Ovary (tissue), 9 donors: ENCODE measurements around the gene DOK3. TPM values are rescaled to one million over a fixed set of nuclear protein-coding genes. Genes with fewer than 3 reads are reported as not detected.

Experiments used
- DNase-seq, 5 donors: peaks; one replicate each; pipeline ENCODE4 v3.0.0-alpha.2; 2019 to 2020
- H3K27ac ChIP-seq, 2 donors: fragments of 200-600 bp; one replicate each; pipeline versions ENCODE4 v1.5.1 to v1.8.0; 2019 to 2022
- H3K27me3 ChIP-seq: fragments of 200-600 bp; one replicate; pipeline ENCODE4 v1.8.0; 2022
- H3K36me3 ChIP-seq: fragments of 200-600 bp; sonication (generic); one replicate; pipeline ENCODE4 v1.5.1; 2019
- H3K4me1 ChIP-seq: one replicate; pipeline ENCODE4 v1.8.1; 2013; ENCODE audit warnings: mild to moderate bottlenecking, moderate library complexity; ENCODE audit not compliant: insufficient read depth
- H3K4me3 ChIP-seq: fragments of 200-600 bp; sonication (generic); one replicate; pipeline ENCODE4 v1.5.1; 2017
- H3K9me3 ChIP-seq, 2 donors: fragments of 200-600 bp in 1 of 2; sonication (generic) in 1 of 2; one replicate each; pipeline versions ENCODE4 v1.5.1 to v1.8.1; 2013 to 2019; ENCODE audit warnings: mild to moderate bottlenecking in 1 of 2, moderate library complexity in 1 of 2
- CTCF ChIP-seq, 3 donors: fragments of 450-650 bp in 2 of 3; fragments of 200-600 bp in 1 of 3; IDR thresholded peaks; one replicate each; pipeline versions ENCODE4 v1.5.1 to v1.8.0; 2016 to 2022; ENCODE audit warnings: antibody characterized with exemption in 3 of 3, mild to moderate bottlenecking in 1 of 3
- EP300 ChIP-seq: sonication (generic); formaldehyde crosslinking; IDR thresholded peaks from one replicate; pipeline ENCODE4 v1.6.1; 2017; ENCODE audit warnings: antibody characterized with exemption
- POLR2A ChIP-seq: fragments of 450-650 bp; IDR thresholded peaks from one replicate; pipeline ENCODE4 v1.6.1; 2017; ENCODE audit warnings: antibody characterized with exemption, mild to moderate bottlenecking, moderate library complexity
- WGBS, 3 donors: extraction: QIAGEN DNeasy Blood & Tissue Kit in 1 of 3; methylation state at CpG; one replicate each; pipeline versions ENCODE4 v1.1.5 to v1.1.7; 2013 to 2017; 5-methylcytosine and 5-hydroxymethylcytosine counted together
- intact Hi-C, 4 donors: fragments of 100-400 bp; cut with DNase I; formaldehyde crosslinking; loops; one replicate each; pipeline versions ENCODE4 v1.11.0 to v1.15.1; 2022 to 2023
- polyA plus RNA-seq, 2 donors: library from polyadenylated mRNA; stranded (reverse); fragments of 200-250 nt in 1 of 2; fragments of 350-450 nt in 1 of 2; fragmentation: Illumina TruSeq in 1 of 2; extraction: RNeasy Lipid Tissue Mini Kit (QIAGEN cat#74804) in 1 of 2; gene quantifications; one replicate each; pipeline ENCODE4 v1.2.3, GENCODE V29; 2013 to 2014
- total RNA-seq, 7 donors: library from RNA; depleted of rRNA in 2 of 7; stranded (reverse); fragments of >200 nt in 2 of 7; fragmentation: NEBNext Ultra II Directional in 3 of 7; extraction: Animal tissue kit (Norgen Biotek cat#: 25700) in 3 of 7; gene quantifications; one replicate each; pipeline versions ENCODE4 v1.1.0 to v1.2.4, GENCODE V29; 2016 to 2023
- donor health status: DM: no; HTN: no; CAD: no; lungs with moderate emphysema.
- donor health status: DM: no; HTN: no; CAD: no.
- donor health status: Bipolar disorder and iron deficiency.
- donor health status: DM: yes; HTN: yes; CAD: no.
- donor health status: DM: no; HTN: no; CAD: no.
- donor health status: DM: yes; HTN: yes; CAD: no.

Gene DOK3
- total and polyA plus RNA-seq, 9 donors: 1.3 to 7.2 (median 2.5) TPM

- intact Hi-C loops: no loop called here
- no peak overlapping the region for H3K4me3 ChIP-seq
- TF ChIP-seq CTCF (IDR thresholded peaks at IDR 0.05) (no peak), POLR2A (no peak), EP300 (no peak)
- H3K9me3 ChIP-seq: no peaks in the 10 kb centered on the region
- no peaks in the 10 kb centered on the region for H3K27me3 ChIP-seq
- WGBS, 3 donors: 93 to 95% (median 94%) methylated on average over 15 of the region's 15 CpGs
- no peak for DNase-seq
- H3K36me3 ChIP-seq: no peaks in the 10 kb centered on the region
- H3K27ac ChIP-seq: no peak overlapping the region
- peaks cover 5% of the 10 kb centered on the region for H3K4me1 ChIP-seq
Observed at GRCh38 chr5:177513500-177513899, 3.9 kb upstream of the DOK3 start.

- Histone ChIP-seq H3K27me3 (no peaks in the 10 kb centered on the region), H3K4me1 (peaks cover 5% of the 10 kb centered on the region), H3K4me3 (no peak overlapping the region), H3K27ac (no peak overlapping the region), H3K9me3 (no peaks in the 10 kb centered on the region), H3K36me3 (no peaks in the 10 kb centered on the region)
- DNase-seq: no peak
- TF ChIP-seq POLR2A: no peak
- WGBS, 3 donors: 82 to 92% (median 86%) methylated on average over 16 of the region's 16 CpGs
- intact Hi-C loops: no loop called here
Observed at GRCh38 chr5:177512736-177513380, 3.2 kb upstream of the DOK3 start.

GRCh38 chr5:177511796-177512675 lies 2.4 kb upstream of the DOK3 start:
- DNase-seq: no peak
- whole genome bisulfite sequencing, 3 donors: 89 to 92% (median 90%) methylated on average over 32 to 34 of the region's 34 CpGs
- H3K36me3 ChIP-seq: no peaks in the 10 kb centered on the region

GRCh38 chr5:177511181-177511580 lies 1.6 kb upstream of the DOK3 start:
- peaks cover 4% of the 10 kb centered on the region for H3K4me1 ChIP-seq
- TF ChIP-seq CTCF (IDR thresholded peaks at IDR 0.05) (no peak), POLR2A (no peak), EP300 (no peak)
- H3K4me3 ChIP-seq: no peak overlapping the region
- H3K36me3 ChIP-seq: no peaks in the 10 kb centered on the region
- no peak for DNase-seq
- no peaks in the 10 kb centered on the region for H3K27me3 ChIP-seq
- no peaks in the 10 kb centered on the region for H3K9me3 ChIP-seq
- WGBS, 3 donors: 83 to 89% (median 86%) methylated on average over 5 of the region's 5 CpGs
- intact Hi-C loops: no loop called here
- no peak overlapping the region for H3K27ac ChIP-seq

More at GRCh38 chr5:177511796-177512675, 2.4 kb upstream of the DOK3 start:
- Histone ChIP-seq H3K4me3 (no peak overlapping the region), H3K4me1 (peaks cover 5% of the 10 kb centered on the region), H3K27ac (no peak overlapping the region), H3K27me3 (no peaks in the 10 kb centered on the region), H3K9me3 (no peaks in the 10 kb centered on the region)
- TF ChIP-seq CTCF (IDR thresholded peaks at IDR 0.05) (no peak), EP300 (no peak), POLR2A (no peak)
- intact Hi-C loops: no loop called here

DNA sequence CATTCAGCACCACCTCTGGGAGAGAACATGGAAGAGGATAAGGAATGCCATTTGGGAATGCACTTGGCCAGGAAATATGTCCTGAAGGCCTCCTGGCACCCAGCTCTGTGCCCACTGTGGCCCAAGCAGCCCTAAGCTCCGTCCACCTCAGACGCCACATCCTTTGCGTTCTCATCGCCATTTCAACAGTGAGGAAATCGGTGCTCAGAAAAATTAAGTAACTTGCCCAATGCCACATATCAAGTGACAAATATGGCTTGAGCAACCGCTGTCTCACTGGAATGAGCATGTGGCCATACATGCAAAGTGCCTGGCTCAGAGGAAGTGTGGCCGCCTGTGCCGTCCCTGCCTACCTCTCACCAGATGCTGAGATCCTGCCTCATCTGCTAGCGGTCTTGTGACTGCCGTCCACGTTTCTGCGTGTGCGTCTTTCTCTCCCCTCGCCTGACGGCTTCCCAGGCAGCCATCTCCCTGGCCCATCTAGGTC lies 984 bp upstream of the DOK3 start:
- intact Hi-C loops: no loop called here
- no peak for TF ChIP-seq POLR2A
- no peak for TF ChIP-seq EP300
- TF ChIP-seq CTCF (IDR thresholded peaks at IDR 0.05): no peak
- no peak overlapping the region for H3K4me3 ChIP-seq
- 85 to 92% (median 90%) methylated on average over 15 of the region's 15 CpGs for WGBS, 3 donors
- DNase-seq: no peak
- no peaks in the 10 kb centered on the region for H3K36me3 ChIP-seq
- no peaks in the 10 kb centered on the region for H3K4me1 ChIP-seq
- no peaks in the 10 kb centered on the region for H3K27me3 ChIP-seq
- H3K27ac ChIP-seq: no peak overlapping the region
- no peaks in the 10 kb centered on the region for H3K9me3 ChIP-seq
